ENCODE results near the gene SZT2. TPM values are rescaled to one million over a fixed set of nuclear protein-coding genes. Genes with fewer than 3 reads are reported as not detected.

The SZT2 gene
- total RNA-seq, 1 experiment from 2014 or later: 71.6 TPM

GRCh38 chr1:43442756-43443155 lies 53.1 kb downstream of the SZT2 start:
- intact Hi-C loops (cut with micrococcal nuclease; ENCODE audit: unreplicated experiment): no loop called here
- H3K4me1 ChIP-seq (replicated peaks; ENCODE audit: insufficient read depth): no peaks in the 10 kb centered on the region
- no TSS peak for BruUV-seq (replicated peaks)
- 0 out of 2 replicates have a peak, but pooled peaks cover 4% of the 10 kb centered on the region for H3K36me3 ChIP-seq (ENCODE audit: low read depth)
- no peaks in the 10 kb centered on the region for H3K27me3 ChIP-seq (ENCODE audit: insufficient read depth, low read depth)
- no peak overlapping the region for H3K4me3 ChIP-seq
- DNase-seq: no peak
- H3F3A ChIP-seq (ENCODE audit: insufficient read depth, low read depth): peaks cover 21% of the 10 kb centered on the region; the same call in 1 of the 2 replicates
- H4K20me1 ChIP-seq (ENCODE audit: insufficient read depth): no peaks in the 10 kb centered on the region
- H2AFZ ChIP-seq: no peak overlapping the region
- H3K9me2 ChIP-seq (ENCODE audit: insufficient read depth): no peaks in the 10 kb centered on the region
- H3K27ac ChIP-seq: no peak overlapping the region
- no peaks in the 10 kb centered on the region for H3K79me2 ChIP-seq (ENCODE audit: low read depth)
- ChIA-PET CTCF (interaction anchor here (0.6 kb wide), 2 partner anchors 42 to 336 kb away, joined by 3 to 4 read pairs; no protein-coding TSS in a partner anchor), POLR2A (ENCODE audit: unreplicated experiment) (no interaction called here)
- H3K9me3 ChIP-seq (ENCODE audit: insufficient read depth, low read depth): no peaks in the 10 kb centered on the region
- no peak overlapping the region for H3K4me2 ChIP-seq
- TF ChIP-seq EZH2 (IDR thresholded peaks at IDR 0.05; ENCODE audit: low read depth) (no peak), CTCF (conservative IDR thresholded peaks at IDR 0.05) (no peak)

- H3K9me3 ChIP-seq (ENCODE audit: insufficient read depth, low read depth): no peaks in the 10 kb centered on the region
- no peaks in the 10 kb centered on the region for H3K27me3 ChIP-seq (ENCODE audit: insufficient read depth, low read depth)
- no peaks in the 10 kb centered on the region for H3K79me2 ChIP-seq (ENCODE audit: low read depth)
- no peaks in the 10 kb centered on the region for H3K4me1 ChIP-seq (replicated peaks; ENCODE audit: insufficient read depth)
- CTCF ChIA-PET: interaction anchor here (0.6 kb wide), 2 partner anchors 42 to 337 kb away, joined by 3 to 4 read pairs; no protein-coding TSS in a partner anchor
- no TSS peak for BruUV-seq (replicated peaks)
- H3K4me2 ChIP-seq: no peak overlapping the region
- H3F3A ChIP-seq (ENCODE audit: insufficient read depth, low read depth): peaks cover 21% of the 10 kb centered on the region
- H2AFZ ChIP-seq: no peak overlapping the region
- DNase-seq: no peak
- intact Hi-C loops (cut with micrococcal nuclease; ENCODE audit: unreplicated experiment): no loop called here
- no peaks in the 10 kb centered on the region for H3K9me2 ChIP-seq (ENCODE audit: insufficient read depth)
- 0 out of 2 replicates have a peak, but pooled peaks cover 4% of the 10 kb centered on the region for H3K36me3 ChIP-seq (ENCODE audit: low read depth)
- H3K27ac ChIP-seq: no peak overlapping the region
- POLR2A ChIA-PET (ENCODE audit: unreplicated experiment): interaction anchor here (0.5 kb wide), 1 partner anchor 13 kb away, joined by 7 read pairs; no protein-coding TSS in a partner anchor
- no peak overlapping the region for H3K4me3 ChIP-seq
- TF ChIP-seq CTCF (conservative IDR thresholded peaks at IDR 0.05): no peak
- no peak for TF ChIP-seq EZH2 (IDR thresholded peaks at IDR 0.05; ENCODE audit: low read depth)
- H4K20me1 ChIP-seq (ENCODE audit: insufficient read depth): no peaks in the 10 kb centered on the region
These were observed 53.7 kb downstream of the SZT2 start for GRCh38 chr1:43443197-43443946.

GRCh38 chr1:43444151-43444828 lies 54.6 kb downstream of the SZT2 start:
- DNase-seq: no peak
- intact Hi-C loops (cut with micrococcal nuclease; ENCODE audit: unreplicated experiment): no loop called here
- no peak for TF ChIP-seq EZH2 (IDR thresholded peaks at IDR 0.05; ENCODE audit: low read depth)
- no peak for TF ChIP-seq CTCF (conservative IDR thresholded peaks at IDR 0.05)
- CTCF ChIA-PET: interaction anchor here (0.6 to 0.8 kb wide), 2 partner anchors 30 to 56 kb away, joined by 3 to 4 read pairs; no protein-coding TSS in a partner anchor
- peaks cover 21% of the 10 kb centered on the region for H3F3A ChIP-seq (ENCODE audit: insufficient read depth, low read depth)
- H3K27ac ChIP-seq: no peak overlapping the region
- no peak overlapping the region for H3K4me3 ChIP-seq
- H2AFZ ChIP-seq: no peak overlapping the region
- POLR2A ChIA-PET (ENCODE audit: unreplicated experiment): interaction anchor here (0.6 to 0.7 kb wide), 3 partner anchors 45 to 1186 kb away, joined by 4 to 6 read pairs (median 5); no protein-coding TSS in a partner anchor
- H3K9me3 ChIP-seq (ENCODE audit: insufficient read depth, low read depth): no peaks in the 10 kb centered on the region
- H3K9me2 ChIP-seq (ENCODE audit: insufficient read depth): no peaks in the 10 kb centered on the region
- no TSS peak for BruUV-seq (replicated peaks)
- no peaks in the 10 kb centered on the region for H4K20me1 ChIP-seq (ENCODE audit: insufficient read depth)
- H3K36me3 ChIP-seq (ENCODE audit: low read depth): peaks cover 11% of the 10 kb centered on the region; the same call in 1 of the 2 replicates
- no peaks in the 10 kb centered on the region for H3K79me2 ChIP-seq (ENCODE audit: low read depth)
- H3K4me2 ChIP-seq: no peak overlapping the region
- no peaks in the 10 kb centered on the region for H3K4me1 ChIP-seq (replicated peaks; ENCODE audit: insufficient read depth)
- H3K27me3 ChIP-seq (ENCODE audit: insufficient read depth, low read depth): no peaks in the 10 kb centered on the region
